Tibial artery (tissue), 4 donors: ENCODE data around the gene DIAPH1.
A peak's percentile ranks its signal among the peaks of the same experiment; 100 is the strongest.

Experiments used
- DNase-seq, 2 donors: peaks; one replicate each; pipeline ENCODE4 v3.0.0-alpha.2; 2019
- H3K27ac ChIP-seq, 2 donors: fragments of 200-600 bp; sonication (generic) in 1 of 2; 1 replicate in 1 of 2; 2 replicates in 1 of 2; pipeline ENCODE4 v1.5.1; 2018 to 2019; ENCODE audit warnings: mild to moderate bottlenecking in 1 of 2
- H3K27me3 ChIP-seq, 2 donors: fragments of 200-600 bp; sonication (generic) in 1 of 2; one replicate each; pipeline versions ENCODE4 v1.5.1 to v1.6.0; 2016 to 2019
- H3K36me3 ChIP-seq, 3 donors: fragments of 200-600 bp; sonication (generic) in 2 of 3; one replicate each; pipeline ENCODE4 v1.5.1; 2016 to 2019; ENCODE audit warnings: mild to moderate bottlenecking in 2 of 3
- H3K4me1 ChIP-seq, 4 donors: fragments of 200-600 bp; sonication (generic) in 2 of 4; 1 replicate in 3 of 4; 2 replicates in 1 of 4; pipeline ENCODE4 v1.5.1; 2016 to 2019
- H3K4me3 ChIP-seq, 2 donors: fragments of 200-600 bp; sonication (generic) in 1 of 2; 1 replicate in 1 of 2; 2 replicates in 1 of 2; pipeline ENCODE4 v1.5.1; 2018 to 2019; ENCODE audit warnings: mild to moderate bottlenecking in 2 of 2
- H3K9me3 ChIP-seq, 3 donors: fragments of 200-600 bp; sonication (generic) in 1 of 3; one replicate each; pipeline ENCODE4 v1.5.1; 2016 to 2019
- intact Hi-C: fragments of 100-400 bp; cut with DNase I; formaldehyde crosslinking; loops from one replicate; pipeline ENCODE4 v1.15.0; 2023; ENCODE audit warnings: low total_unique reads
- TF ChIP-seq, protein P1 (sequence below), 2 experiments: fragments of 200-600 bp in 1 of 2; fragments of 450-650 bp in 1 of 2; IDR thresholded peaks; one replicate each; pipeline ENCODE4 v1.5.1; 2017 to 2019; ENCODE audit warnings: antibody characterized with exemption in 2 of 2, mild to moderate bottlenecking in 1 of 2, moderate library complexity in 1 of 2

DIAPH1 gene

DNA sequence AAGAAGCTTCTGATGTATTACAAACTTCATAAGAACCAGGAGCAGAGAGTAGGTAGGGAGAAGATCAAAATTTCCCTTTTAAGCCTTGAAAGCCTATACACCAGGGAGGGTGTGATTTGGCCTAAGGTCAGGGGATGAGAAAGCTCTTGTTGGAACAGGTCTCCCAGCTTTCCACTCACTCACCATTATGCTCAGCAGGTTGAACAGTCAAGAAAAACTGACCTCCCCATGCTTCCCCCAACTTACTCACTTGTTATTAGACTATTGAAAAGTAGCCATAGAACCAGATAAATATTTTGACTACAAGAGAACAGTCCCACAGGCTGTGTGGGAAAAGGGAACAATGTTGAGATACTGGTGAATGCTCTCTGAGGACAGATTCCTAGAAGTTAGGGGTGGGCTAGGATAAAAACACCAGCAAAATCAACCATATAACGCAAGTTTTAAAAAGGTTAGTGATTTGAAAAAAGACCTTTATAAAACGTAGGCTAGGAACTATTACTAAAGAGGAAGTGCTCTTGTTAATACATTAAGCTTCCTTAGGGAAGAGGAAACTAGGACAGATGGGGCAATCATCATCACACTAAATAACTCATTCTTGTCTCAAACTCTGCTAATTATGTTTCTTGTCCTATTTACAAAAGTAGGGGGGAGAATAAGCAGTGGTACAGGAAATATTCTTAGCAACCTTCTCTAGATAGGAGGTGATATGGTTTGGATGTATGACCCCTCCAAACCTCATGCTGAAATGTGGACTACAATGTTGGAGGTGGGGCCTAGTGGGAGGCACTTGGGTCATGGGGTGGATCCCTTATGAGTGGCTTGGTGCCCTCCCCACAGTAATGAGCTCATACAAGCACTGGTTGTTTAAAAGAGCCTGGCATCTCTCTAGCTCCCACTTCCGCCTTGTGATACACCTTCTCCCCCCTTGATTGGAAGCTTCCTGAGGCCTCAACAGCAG, 98.9 kb downstream of the DIAPH1 start:
- Histone ChIP-seq H3K36me3 (peaks cover 6 to 25% (median 22%) of the 10 kb centered on the region in 3 donors), H3K9me3 (no peaks in the 10 kb centered on the region), H3K27ac (peak overlapping the region; percentile 53 to 70), H3K4me1 (peaks cover 0 to 51% (median 23%) of the 10 kb centered on the region in 4 donors), H3K27me3 (no peaks in the 10 kb centered on the region), H3K4me3 (no peak overlapping the region)
- TF ChIP-seq, protein P1, sequence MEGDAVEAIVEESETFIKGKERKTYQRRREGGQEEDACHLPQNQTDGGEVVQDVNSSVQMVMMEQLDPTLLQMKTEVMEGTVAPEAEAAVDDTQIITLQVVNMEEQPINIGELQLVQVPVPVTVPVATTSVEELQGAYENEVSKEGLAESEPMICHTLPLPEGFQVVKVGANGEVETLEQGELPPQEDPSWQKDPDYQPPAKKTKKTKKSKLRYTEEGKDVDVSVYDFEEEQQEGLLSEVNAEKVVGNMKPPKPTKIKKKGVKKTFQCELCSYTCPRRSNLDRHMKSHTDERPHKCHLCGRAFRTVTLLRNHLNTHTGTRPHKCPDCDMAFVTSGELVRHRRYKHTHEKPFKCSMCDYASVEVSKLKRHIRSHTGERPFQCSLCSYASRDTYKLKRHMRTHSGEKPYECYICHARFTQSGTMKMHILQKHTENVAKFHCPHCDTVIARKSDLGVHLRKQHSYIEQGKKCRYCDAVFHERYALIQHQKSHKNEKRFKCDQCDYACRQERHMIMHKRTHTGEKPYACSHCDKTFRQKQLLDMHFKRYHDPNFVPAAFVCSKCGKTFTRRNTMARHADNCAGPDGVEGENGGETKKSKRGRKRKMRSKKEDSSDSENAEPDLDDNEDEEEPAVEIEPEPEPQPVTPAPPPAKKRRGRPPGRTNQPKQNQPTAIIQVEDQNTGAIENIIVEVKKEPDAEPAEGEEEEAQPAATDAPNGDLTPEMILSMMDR (IDR thresholded peaks at IDR 0.05), result no peak
- intact Hi-C loops, result loop anchor here (10.0 kb wide), 1 partner anchor 1115 kb away; the partner anchor contains the start of gene ANKHD1
- no peak for DNase-seq

DNA sequence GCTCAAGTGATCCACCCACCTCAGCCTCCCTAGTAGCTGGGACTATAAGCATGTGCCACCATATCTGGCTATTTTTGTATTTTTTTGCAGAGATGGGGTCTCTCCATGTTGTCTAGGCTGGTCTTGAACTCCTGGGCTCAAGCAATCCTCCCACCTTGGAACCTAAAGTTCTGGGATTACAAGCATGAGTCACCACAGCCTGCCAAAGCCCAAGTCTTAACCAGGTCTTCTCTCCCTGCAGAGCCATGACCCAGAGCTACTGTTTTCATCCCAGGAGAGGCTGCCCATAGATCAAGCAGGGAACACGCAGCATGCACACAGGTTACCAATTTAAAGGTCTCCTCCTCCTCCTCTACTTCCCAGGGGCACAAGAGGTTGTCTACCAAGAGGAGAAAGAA, 100.2 kb downstream of the DIAPH1 start:
- Histone ChIP-seq H3K27ac (no peak overlapping the region), H3K4me1 (peaks cover 0 to 56% (median 30%) of the 10 kb centered on the region in 4 donors), H3K9me3 (no peaks in the 10 kb centered on the region), H3K36me3 (peaks cover 6 to 21% (median 18%) of the 10 kb centered on the region in 3 donors), H3K27me3 (no peaks in the 10 kb centered on the region), H3K4me3 (no peak overlapping the region)
- TF ChIP-seq, protein P1 (IDR thresholded peaks at IDR 0.05), result no peak
- no peak for DNase-seq
- intact Hi-C loops, result loop anchor here (10.0 kb wide), 1 partner anchor 1114 kb away; the partner anchor contains the start of gene ANKHD1

DNA sequence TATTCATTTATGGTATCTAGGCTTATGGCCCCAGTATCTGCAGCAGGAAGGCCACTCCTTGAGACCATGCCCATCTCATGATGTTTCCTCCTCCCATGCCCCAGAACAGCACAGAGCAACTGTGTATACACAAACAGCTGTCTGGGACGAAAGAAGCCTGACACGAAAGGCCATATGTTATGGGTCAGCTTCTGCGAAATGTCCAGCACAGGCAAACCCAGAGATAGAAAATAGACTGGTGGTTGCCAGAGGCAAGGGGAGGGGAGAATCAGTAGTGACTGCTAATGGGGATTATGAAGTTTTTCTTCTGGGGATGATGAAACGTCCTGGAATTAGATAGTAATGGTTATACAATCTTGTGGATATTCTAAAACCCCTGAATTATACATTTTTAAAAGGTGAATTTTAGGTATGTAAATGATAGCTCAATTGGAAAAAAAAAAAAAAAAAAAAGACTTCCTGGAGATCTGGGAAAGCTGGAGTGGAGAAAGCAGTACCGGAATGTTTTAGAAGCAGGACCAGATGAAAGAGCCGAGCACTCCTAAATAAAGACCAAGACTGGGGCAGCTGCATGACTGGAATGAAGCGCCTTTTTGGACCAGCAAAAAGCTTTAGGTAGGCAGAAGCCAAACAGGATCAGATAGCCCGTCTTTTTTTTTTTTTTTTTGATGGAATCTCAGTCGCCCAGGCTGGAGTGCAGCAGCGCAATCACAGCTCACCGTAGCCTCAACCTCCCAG, 100.8 kb downstream of the DIAPH1 start:
- Histone ChIP-seq H3K27me3 (no peaks in the 10 kb centered on the region), H3K4me3 (no peak overlapping the region), H3K4me1 (peaks cover 0 to 56% (median 31%) of the 10 kb centered on the region in 4 donors), H3K27ac (no peak overlapping the region), H3K36me3 (peaks cover 2 to 21% (median 18%) of the 10 kb centered on the region in 3 donors), H3K9me3 (no peaks in the 10 kb centered on the region)
- TF ChIP-seq, protein P1 (IDR thresholded peaks at IDR 0.05), result no peak
- no peak for DNase-seq
- intact Hi-C loops, result loop anchor here (10.0 kb wide), 1 partner anchor 1113 kb away; the partner anchor contains the start of gene ANKHD1

DNA sequence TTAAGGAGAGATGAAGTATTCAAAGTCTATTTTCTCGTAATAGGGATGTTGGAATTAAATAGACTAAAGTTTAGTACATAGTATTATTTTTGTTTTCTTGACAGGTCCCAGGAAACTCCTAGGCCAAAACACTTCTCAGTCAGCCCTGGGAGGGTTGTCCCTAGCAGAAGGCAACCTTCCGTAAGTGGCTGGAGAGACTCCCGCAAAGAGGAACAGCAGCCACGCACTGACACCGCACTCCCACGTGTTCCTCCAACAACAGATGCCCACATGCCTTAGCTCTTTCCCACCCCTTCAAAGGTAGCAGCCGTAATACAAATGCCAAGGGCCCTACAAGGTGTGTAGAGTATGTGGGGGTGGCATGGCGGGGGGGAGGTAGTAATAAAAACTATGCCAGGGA, 101.5 kb downstream of the DIAPH1 start:
- H3K4me3 ChIP-seq, result no peak overlapping the region
- no peaks in the 10 kb centered on the region for H3K9me3 ChIP-seq
- H3K27ac ChIP-seq, result peak overlapping the region; percentile 91 to 95
- H3K4me1 ChIP-seq, result peaks cover 0 to 56% (median 35%) of the 10 kb centered on the region in 4 donors
- DNase-seq, result no peak
- no peaks in the 10 kb centered on the region for H3K27me3 ChIP-seq
- intact Hi-C loops, result loop anchor here (10.0 kb wide), 1 partner anchor 1113 kb away; the partner anchor contains the start of gene ANKHD1
- TF ChIP-seq, protein P1 (IDR thresholded peaks at IDR 0.05), result no peak
- peaks cover 0 to 21% (median 18%) of the 10 kb centered on the region in 3 donors for H3K36me3 ChIP-seq

DNA sequence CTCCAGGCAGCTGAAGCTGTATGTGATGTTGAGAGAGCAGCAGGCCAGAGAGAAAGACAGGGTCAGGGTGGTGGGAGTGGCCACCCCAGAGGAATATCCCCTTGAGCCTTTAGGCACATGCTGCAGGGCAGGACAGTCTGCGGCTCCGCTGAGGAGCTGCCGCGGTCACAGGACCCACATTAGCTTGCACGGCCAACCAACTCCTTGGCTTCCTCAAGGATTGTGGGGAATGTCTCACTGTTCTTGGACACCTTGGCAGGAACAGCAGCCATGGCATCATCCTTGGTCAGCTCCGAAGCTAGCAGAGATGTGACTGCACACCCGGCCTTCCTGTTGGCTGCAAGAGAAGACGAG, 102.2 kb downstream of the DIAPH1 start:
- Histone ChIP-seq H3K36me3 (peaks cover 0 to 26% (median 18%) of the 10 kb centered on the region in 3 donors), H3K4me1 (peaks cover 0 to 50% (median 38%) of the 10 kb centered on the region in 4 donors), H3K9me3 (no peaks in the 10 kb centered on the region), H3K27me3 (no peaks in the 10 kb centered on the region), H3K4me3 (no peak overlapping the region), H3K27ac (peak overlapping the region; percentile 91 to 95)
- TF ChIP-seq, protein P1 (IDR thresholded peaks at IDR 0.05), result no peak
- DNase-seq, result peak; percentile 77 to 85
- intact Hi-C loops, result loop anchor here (10.0 kb wide), 1 partner anchor 1112 kb away; the partner anchor contains the start of gene ANKHD1
